Urinary bladder (tissue), 4 donors: ENCODE data around the gene SYT7. TPM values are rescaled to one million over a fixed set of nuclear protein-coding genes. Genes with fewer than 3 reads are reported as not detected.
"Not testable (repeated sequence)": the region's sequence is repeated elsewhere in the genome, so short reads cannot be mapped to it uniquely, and the experiment has no call there.

Experiments used
- DNase-seq: peaks from one replicate; pipeline ENCODE4 v3.0.0-alpha.2; 2015; ENCODE audit errors: extremely low spot score
- H3K27ac ChIP-seq: one replicate; pipeline ENCODE4 v1.5.1; 2013; ENCODE audit warnings: low read depth, mild to moderate bottlenecking, moderate library complexity
- H3K36me3 ChIP-seq: one replicate; pipeline ENCODE4 v1.6.1; 2013; ENCODE audit warnings: mild to moderate bottlenecking, moderate library complexity; ENCODE audit not compliant: insufficient read depth
- H3K4me1 ChIP-seq: one replicate; pipeline ENCODE4 v1.6.1; 2013; ENCODE audit warnings: mild to moderate bottlenecking, moderate library complexity; ENCODE audit not compliant: insufficient read depth
- H3K4me3 ChIP-seq: one replicate; pipeline ENCODE4 v1.5.1; 2013; ENCODE audit warnings: low read depth, low read length
- WGBS: extraction: QIAGEN DNeasy Blood & Tissue Kit; methylation state at CpG from one replicate; pipeline ENCODE4 v1.1.7; 2013; 5-methylcytosine and 5-hydroxymethylcytosine counted together
- polyA plus RNA-seq: library from polyadenylated mRNA; stranded (reverse); fragments of 200-250 nt; gene quantifications from one replicate; pipeline ENCODE4 v1.2.3, GENCODE V29; 2013
- small RNA-seq: library from RNA; depleted of rRNA; stranded (forward); fragments of <200 nt; gene quantifications from one replicate; pipeline ENCODE3, GENCODE V24; 2014
- total RNA-seq: library from RNA; depleted of rRNA; stranded (reverse); fragments of >200 nt; gene quantifications from one replicate; pipeline ENCODE4 v1.2.3, GENCODE V29; 2014
- donor health status: healthy with polysubstance abuse.
- donor health status: healthy.

Gene SYT7
- total and polyA plus RNA-seq, 2 donors, result 1.1 to 2.6 TPM

DNA sequence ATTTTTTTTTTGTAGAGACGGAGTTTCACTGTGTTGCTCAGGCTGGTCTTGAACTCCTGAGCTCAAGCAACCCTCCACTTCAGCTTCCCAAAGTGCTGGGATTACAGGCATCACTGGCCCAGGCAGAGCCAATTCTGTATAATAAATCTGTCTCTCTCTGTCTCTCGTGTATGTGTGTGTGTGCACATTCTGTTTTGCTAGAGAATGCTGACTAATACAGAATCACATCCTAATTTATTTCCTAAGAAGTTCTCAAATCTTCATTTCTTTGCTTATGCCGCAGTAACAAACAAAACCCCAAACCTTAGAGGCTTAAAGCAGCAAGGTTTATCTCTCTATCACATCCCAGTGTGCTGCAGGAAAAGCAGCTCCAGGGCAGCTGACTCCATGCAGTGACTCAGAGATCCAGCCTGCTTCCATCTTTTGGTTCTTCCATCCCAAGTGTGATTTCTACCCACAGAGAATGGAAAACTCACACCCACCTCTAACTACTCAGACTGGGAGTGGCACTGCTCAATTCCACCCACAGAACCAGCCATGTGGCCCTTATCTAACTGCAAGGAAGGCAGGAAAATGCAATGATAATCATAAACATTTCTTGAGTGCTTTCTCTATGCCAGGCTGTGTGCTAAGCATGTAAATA, 107.4 kb downstream of the SYT7 start:
- WGBS, result 76% methylated on average over 3 of the region's 3 CpGs
- Histone ChIP-seq H3K4me1 (no peaks in the 10 kb centered on the region), H3K27ac (no peak overlapping the region), H3K36me3 (no peaks in the 10 kb centered on the region), H3K4me3 (no peak overlapping the region)
- no peak for DNase-seq

DNA sequence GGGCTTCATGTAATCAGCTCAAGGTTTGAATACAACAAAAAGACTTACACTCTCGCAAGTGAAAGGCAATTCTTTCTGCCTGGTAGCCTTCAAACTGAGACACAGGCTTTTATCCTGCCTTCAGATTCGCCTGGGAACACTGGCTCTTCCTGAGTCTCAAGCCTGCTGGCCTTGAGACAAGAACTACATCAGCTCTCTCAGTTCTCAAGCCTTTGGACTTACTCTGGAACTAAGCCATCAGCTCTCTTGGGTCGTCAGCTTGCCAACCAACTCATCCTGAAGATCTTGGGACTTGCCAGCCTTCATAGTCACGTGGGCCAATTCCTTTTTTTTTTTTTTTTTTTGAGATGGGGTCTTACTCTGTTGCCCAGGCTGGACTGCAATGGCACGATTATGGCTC, 108.0 kb downstream of the SYT7 start:
- Histone ChIP-seq H3K36me3 (no peaks in the 10 kb centered on the region), H3K4me1 (no peaks in the 10 kb centered on the region), H3K27ac (no peak overlapping the region), H3K4me3 (no peak overlapping the region)
- no peak for DNase-seq
- 61% methylated on average over 5 of the region's 5 CpGs for WGBS

DNA sequence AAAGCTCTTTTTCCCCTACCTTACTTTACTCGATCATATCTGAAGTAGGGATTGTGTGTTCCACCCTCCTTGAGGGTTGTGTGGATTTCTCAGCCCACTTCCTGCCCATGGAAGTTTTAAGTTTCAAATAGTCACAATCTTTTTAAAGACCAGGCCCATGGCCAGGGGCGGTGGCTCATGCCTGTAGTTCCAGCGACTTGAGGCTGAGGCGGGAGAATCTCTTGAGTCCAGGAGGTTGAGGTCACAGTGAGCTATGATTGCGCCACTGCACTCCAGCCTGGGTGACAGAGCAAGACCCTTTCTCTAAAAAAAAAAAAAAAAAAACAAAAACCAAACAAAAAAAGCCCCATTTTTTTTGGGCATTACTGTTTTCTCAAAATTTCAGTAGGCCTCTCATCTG, 108.6 kb downstream of the SYT7 start:
- Histone ChIP-seq H3K4me1 (no peaks in the 10 kb centered on the region), H3K4me3 (no peak overlapping the region), H3K36me3 (no peaks in the 10 kb centered on the region), H3K27ac (no peak overlapping the region)
- WGBS, result 58% methylated on average over 5 of the region's 5 CpGs
- no peak for DNase-seq

DNA sequence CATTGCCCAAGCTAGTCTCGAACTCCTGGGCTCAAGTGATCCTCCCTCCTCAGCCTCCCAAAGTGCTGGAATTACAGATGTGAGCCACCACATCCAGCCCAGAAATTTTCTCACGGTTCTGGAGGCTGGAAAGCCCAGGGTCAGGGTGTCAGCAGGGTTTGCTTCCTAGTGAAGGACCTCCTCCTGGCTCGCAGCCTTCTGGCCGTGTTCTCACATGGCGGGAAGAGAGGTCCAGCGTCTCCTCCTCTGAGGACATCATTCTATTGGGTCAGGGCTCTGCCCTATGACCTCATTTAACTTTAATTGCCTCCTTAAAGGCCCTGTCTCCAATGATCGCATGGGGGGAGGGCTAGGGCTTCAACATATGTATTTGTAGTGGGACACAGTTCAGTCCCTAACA, 112.9 kb downstream of the SYT7 start:
- Histone ChIP-seq H3K4me1 (no peaks in the 10 kb centered on the region), H3K27ac (no peak overlapping the region), H3K4me3 (no peak overlapping the region), H3K36me3 (no peaks in the 10 kb centered on the region)
- DNase-seq, result no peak
- WGBS, result 63% methylated on average over 7 of the region's 7 CpGs

DNA sequence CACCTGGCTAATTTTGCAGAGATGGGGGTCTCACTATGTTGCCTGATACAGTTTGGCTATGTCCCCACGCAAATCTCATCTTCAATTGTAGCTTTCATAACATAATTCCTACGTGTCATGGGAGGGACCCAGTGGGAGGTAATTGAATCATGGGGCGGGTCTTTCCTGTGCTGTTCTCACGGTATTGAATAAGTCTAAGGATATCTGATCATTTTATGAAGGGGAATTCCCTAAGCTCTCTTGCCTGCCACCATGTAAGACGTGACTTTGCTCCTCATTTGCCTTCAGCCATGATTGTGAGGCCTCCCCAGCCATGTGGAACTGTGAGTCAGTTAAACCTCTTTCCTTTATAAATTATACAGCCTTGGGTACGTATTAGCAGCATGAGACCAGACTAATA, 113.3 kb downstream of the SYT7 start:
- H3K36me3 ChIP-seq, H3K4me3 ChIP-seq, H3K4me1 ChIP-seq, DNase-seq, H3K27ac ChIP-seq: not testable (repeated sequence)
- WGBS, result 85% methylated on average over 6 of the region's 6 CpGs

Small RNAs within 50 kb of the gene (small RNA-seq; reads per million reads assigned to genes)
- gene MIR4488, result not detected

Other genes with a start within 250 kb of the SYT7 start
- gene DDB1, start 248.0 kb downstream of the SYT7 start, total RNA-seq, result 136 TPM
- gene DDB1, start 248.0 kb downstream of the SYT7 start, polyA plus RNA-seq, result 109 TPM
- 8.3 TPM for gene TKFC, start 247.8 kb downstream of the SYT7 start, total RNA-seq
- 27.6 TPM for gene TKFC, start 247.8 kb downstream of the SYT7 start, polyA plus RNA-seq
- gene CYB561A3, start 219.2 kb downstream of the SYT7 start, total RNA-seq, result 19.6 TPM
- 34.9 TPM for gene CYB561A3, start 219.2 kb downstream of the SYT7 start, polyA plus RNA-seq
- gene TMEM138, start 218.7 kb downstream of the SYT7 start, total RNA-seq, result 25.5 TPM
- 34.3 TPM for gene TMEM138, start 218.7 kb downstream of the SYT7 start, polyA plus RNA-seq
- gene TMEM216, start 188.5 kb downstream of the SYT7 start, total RNA-seq, result 20.5 TPM
- gene TMEM216, start 188.5 kb downstream of the SYT7 start, polyA plus RNA-seq, result 17.4 TPM
- gene CPSF7, start 151.1 kb downstream of the SYT7 start, total RNA-seq, result 32.9 TPM
- gene CPSF7, start 151.1 kb downstream of the SYT7 start, polyA plus RNA-seq, result 61.1 TPM
- 36.6 TPM for gene SDHAF2, start 151.0 kb downstream of the SYT7 start, total RNA-seq
- 40.7 TPM for gene SDHAF2, start 151.0 kb downstream of the SYT7 start, polyA plus RNA-seq
- not detected for gene LRRC10B, start 72.3 kb downstream of the SYT7 start, total RNA-seq
- 2.7 TPM for gene LRRC10B, start 72.3 kb downstream of the SYT7 start, polyA plus RNA-seq
- 1.8 TPM for gene DAGLA, start 99.3 kb upstream of the SYT7 start, total RNA-seq
- 2.5 TPM for gene DAGLA, start 99.3 kb upstream of the SYT7 start, polyA plus RNA-seq
- 4.7 TPM for gene MYRF, start 171.6 kb upstream of the SYT7 start, total RNA-seq
- gene MYRF, start 171.6 kb upstream of the SYT7 start, polyA plus RNA-seq, result 0.79 TPM
- gene TMEM258, start 211.5 kb upstream of the SYT7 start, total RNA-seq, result 86.6 TPM
- 153 TPM for gene TMEM258, start 211.5 kb upstream of the SYT7 start, polyA plus RNA-seq
- gene FEN1, start 211.8 kb upstream of the SYT7 start, total RNA-seq, result 13.1 TPM
- 9.6 TPM for gene FEN1, start 211.8 kb upstream of the SYT7 start, polyA plus RNA-seq
- gene FADS1, start 235.9 kb upstream of the SYT7 start, total RNA-seq, result 68.7 TPM
- gene FADS1, start 235.9 kb upstream of the SYT7 start, polyA plus RNA-seq, result 18.0 TPM
- 75.1 TPM for gene FADS2, start 247.2 kb upstream of the SYT7 start, total RNA-seq
- 33.3 TPM for gene FADS2, start 247.2 kb upstream of the SYT7 start, polyA plus RNA-seq